ENCODE results near the gene EPN2.

EPN2 gene

DNA sequence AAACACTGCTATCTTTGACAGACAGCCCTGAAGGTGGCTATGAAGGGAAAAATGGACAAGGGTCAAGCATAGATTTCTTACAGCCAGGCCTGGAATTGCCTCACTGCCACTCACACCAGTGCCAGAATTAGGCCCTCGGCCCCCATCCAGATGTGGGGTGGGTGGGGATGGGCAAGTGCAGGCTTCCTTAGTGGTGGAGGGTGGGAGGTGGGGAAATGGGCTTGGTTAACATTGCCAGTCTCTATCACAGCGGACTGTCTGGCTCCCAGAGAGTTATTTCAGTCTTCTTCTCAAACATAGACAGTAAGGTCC is 100.5 kb downstream of the EPN2 start:
- in situ Hi-C loops (cut with HindIII; ENCODE audit: low sequenced_read_pairs) = no loop called here
- TF ChIP-seq CTCF (IDR thresholded peaks at IDR 0.05; ENCODE audit: low read depth, low read length, missing control alignments) = no peak
- H3K4me3 ChIP-seq (ENCODE audit: low read depth, low read length) = no peak overlapping the region
- DNase-seq (ENCODE audit: low read depth) = no peak

DNA sequence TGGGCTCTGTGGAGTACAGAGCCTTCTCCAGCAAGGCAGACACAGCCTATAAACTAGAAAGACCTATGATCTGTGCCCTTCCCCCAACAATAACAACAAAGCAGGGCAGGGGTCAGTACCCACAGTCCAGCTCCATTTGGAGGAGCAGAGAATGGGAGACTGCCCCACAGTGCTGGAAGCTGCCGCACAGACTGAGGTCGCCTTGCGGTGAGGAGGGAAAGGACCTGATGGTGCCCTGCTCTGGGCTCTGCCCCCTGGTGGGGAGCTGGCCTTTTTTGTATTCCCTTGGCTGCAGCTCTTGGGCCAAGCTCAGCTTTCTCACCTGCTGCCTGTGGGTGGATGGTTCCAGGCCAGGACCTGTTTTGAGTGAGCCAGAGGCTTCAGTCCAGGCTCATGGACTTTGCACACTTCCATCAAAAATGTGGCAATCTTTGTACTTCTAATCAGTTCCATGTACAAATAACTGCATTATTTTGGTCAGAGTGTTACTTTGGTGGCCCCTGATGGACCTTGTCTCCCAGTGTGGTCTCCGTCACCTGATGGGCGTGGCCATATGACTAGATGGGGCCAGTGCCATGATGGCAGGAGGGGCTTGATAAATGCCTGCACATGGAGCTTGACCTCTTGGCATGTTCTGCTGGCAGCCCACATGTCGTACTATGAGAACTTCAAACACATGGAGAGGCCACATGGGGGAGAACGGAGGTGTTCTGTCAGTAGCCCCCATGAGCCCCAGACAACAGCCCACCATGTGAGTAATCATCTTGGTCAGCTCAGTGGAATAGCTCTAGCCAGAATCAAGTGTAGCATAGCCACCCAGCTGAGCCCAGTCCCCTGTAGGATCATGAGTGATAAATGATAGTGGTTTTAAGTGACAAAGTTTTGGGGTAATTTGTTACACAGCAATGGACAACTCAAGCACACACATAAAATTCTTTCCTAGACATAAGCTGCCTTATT is 101.1 kb downstream of the EPN2 start:
- in situ Hi-C loops (cut with HindIII; ENCODE audit: low sequenced_read_pairs) = no loop called here
- DNase-seq (ENCODE audit: low read depth) = no peak
- H3K4me3 ChIP-seq (ENCODE audit: low read depth, low read length) = no peak overlapping the region
- TF ChIP-seq CTCF (IDR thresholded peaks at IDR 0.05; ENCODE audit: low read depth, low read length, missing control alignments) = peak; percentile 41

- no peak for TF ChIP-seq CTCF (IDR thresholded peaks at IDR 0.05; ENCODE audit: low read depth, low read length, missing control alignments)
- DNase-seq (ENCODE audit: low read depth) = no peak
- in situ Hi-C loops (cut with HindIII; ENCODE audit: low sequenced_read_pairs) = no loop called here
- no peak overlapping the region for H3K4me3 ChIP-seq (ENCODE audit: low read depth, low read length)
These were observed 102.2 kb downstream of the EPN2 start for GRCh38 chr17:19339341-19339815.

- in situ Hi-C loops (cut with HindIII; ENCODE audit: low sequenced_read_pairs) = no loop called here
- no peak for TF ChIP-seq CTCF (IDR thresholded peaks at IDR 0.05; ENCODE audit: low read depth, low read length, missing control alignments)
- H3K4me3 ChIP-seq (ENCODE audit: low read depth, low read length) = no peak overlapping the region
- no peak for DNase-seq (ENCODE audit: low read depth)
These were observed 104.1 kb downstream of the EPN2 start for GRCh38 chr17:19341211-19341631.

GRCh38 chr17:19341641-19342610 is 104.8 kb downstream of the EPN2 start:
- no peak for DNase-seq (ENCODE audit: low read depth)
- no peak overlapping the region for H3K4me3 ChIP-seq (ENCODE audit: low read depth, low read length)
- in situ Hi-C loops (cut with HindIII; ENCODE audit: low sequenced_read_pairs) = no loop called here
- TF ChIP-seq CTCF (IDR thresholded peaks at IDR 0.05; ENCODE audit: low read depth, low read length, missing control alignments) = no peak

DNA sequence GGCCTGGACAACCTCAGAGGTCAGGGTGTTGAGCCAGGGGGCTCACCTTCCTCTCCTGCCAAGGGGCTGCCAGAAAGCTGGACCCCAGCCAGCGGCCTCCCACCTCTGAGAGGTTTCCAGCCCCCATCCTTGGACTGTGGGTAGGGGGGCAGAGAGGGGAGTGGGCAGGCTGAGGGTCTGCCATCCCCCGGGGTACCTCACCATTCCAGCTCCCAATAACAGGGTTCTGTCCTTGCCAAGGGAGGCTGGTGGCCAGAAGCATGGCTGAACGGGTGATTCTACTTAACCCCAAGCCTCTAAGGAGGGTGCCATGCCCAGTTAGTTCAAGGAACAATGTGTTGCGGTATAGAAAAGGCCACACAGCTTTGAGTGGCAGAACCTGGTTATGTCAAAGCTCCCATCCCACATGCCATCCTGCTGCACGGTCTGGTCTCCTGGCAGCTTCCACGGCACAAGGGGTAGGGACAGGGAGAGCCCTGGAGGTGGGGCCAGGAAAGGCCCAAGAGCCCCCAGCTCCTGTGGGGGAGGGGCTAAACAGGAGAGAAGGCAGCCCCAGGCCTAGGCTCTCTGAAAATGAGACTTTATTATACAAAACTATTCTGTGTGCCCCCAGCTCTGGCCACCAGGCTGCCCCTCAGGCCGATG is 105.6 kb downstream of the EPN2 start:
- no peak for DNase-seq (ENCODE audit: low read depth)
- no peak for TF ChIP-seq CTCF (IDR thresholded peaks at IDR 0.05; ENCODE audit: low read depth, low read length, missing control alignments)
- in situ Hi-C loops (cut with HindIII; ENCODE audit: low sequenced_read_pairs) = no loop called here
- no peak overlapping the region for H3K4me3 ChIP-seq (ENCODE audit: low read depth, low read length)
